PC-3 (cell line): Measurements from ENCODE around the gene COL4A1. TPM values are rescaled to one million over a fixed set of nuclear protein-coding genes. Genes with fewer than 3 reads are reported as not detected.

Experiments used
- ATAC-seq: fragments of 200-7000 bp; cut with Tn5 transposase; 2 replicates; pipeline ENCODE4 v1.9.1; 2020; ENCODE audit warnings: mild to moderate bottlenecking, moderate library complexity
- BruUV-seq: library from RNA; stranded (reverse); fragments of 400-500 nt; replicated peaks from 2 replicates; lab custom pipeline; 2021; lab: Mats Ljungman, UMichigan
- CTCF ChIA-PET: fragments of 300-600 bp; sonication (Branson Sonifier 250); formaldehyde crosslinking; loops from one replicate; lab custom pipeline; 2022; ENCODE audit warnings: antibody characterized with exemption; lab: Charles Lee
- POLR2A ChIA-PET: fragments of 300-600 bp; sonication (Branson Sonifier 250); formaldehyde crosslinking; loops from one replicate; lab custom pipeline; 2022; ENCODE audit warnings: antibody characterized with exemption; ENCODE audit not compliant: unreplicated experiment; lab: Charles Lee
- DNase-seq: peaks from one replicate; pipeline ENCODE4 v3.0.0-alpha.2; 2015
- H2AFZ ChIP-seq: fragments of 300-600 bp; sonication (generic); 2 replicates; pipeline ENCODE4 v1.6.0; 2016; ENCODE audit warnings: antibody characterized with exemption, low read length
- H3F3A ChIP-seq: fragments of 300-600 bp; sonication (generic); one replicate; pipeline ENCODE4 v1.6.0; 2017; ENCODE audit warnings: antibody characterized with exemption, low read length, control low read depth, mild to moderate bottlenecking; ENCODE audit not compliant: unreplicated experiment
- H3K27ac ChIP-seq: fragments of 300-600 bp; sonication (generic); 2 replicates; pipeline ENCODE4 v1.5.1; 2016; ENCODE audit warnings: mild to moderate bottlenecking, low read length
- H3K27me3 ChIP-seq: fragments of 300-600 bp; sonication (generic); 2 replicates; pipeline ENCODE4 v1.6.1; 2016; ENCODE audit warnings: low read length, mixed read lengths
- H3K36me3 ChIP-seq: fragments of 300-600 bp; sonication (generic); 2 replicates; pipeline ENCODE4 v1.6.1; 2016; ENCODE audit warnings: low read depth, mixed run types, low read length, mixed read lengths
- H3K4me1 ChIP-seq: fragments of 300-600 bp; sonication (generic); 2 replicates; pipeline ENCODE4 v1.5.1; 2016; ENCODE audit warnings: low read length; ENCODE audit not compliant: insufficient read depth
- H3K4me2 ChIP-seq: fragments of 300-600 bp; sonication (generic); 2 replicates; pipeline ENCODE4 v1.6.0; 2016; ENCODE audit warnings: low read length
- H3K4me3 ChIP-seq: fragments of 300-600 bp; sonication (generic); 2 replicates; pipeline ENCODE4 v1.5.1; 2016; ENCODE audit warnings: mild to moderate bottlenecking, low read length, mixed read lengths
- H3K79me2 ChIP-seq: fragments of 300-600 bp; sonication (generic); 2 replicates; pipeline ENCODE4 v1.6.1; 2017; ENCODE audit warnings: low read length, mixed read lengths
- H3K9ac ChIP-seq: fragments of 300-600 bp; sonication (generic); 2 replicates; pipeline ENCODE4 v1.6.0; 2016; ENCODE audit warnings: mild to moderate bottlenecking, low read length
- H3K9me2 ChIP-seq: fragments of 300-600 bp; sonication (generic); replicated peaks from 2 replicates; pipeline ENCODE4 v1.6.1; 2016; ENCODE audit warnings: mixed run types, low read length, mixed read lengths
- H3K9me3 ChIP-seq: fragments of 300-600 bp; sonication (generic); 2 replicates; pipeline ENCODE4 v1.6.1; 2016; ENCODE audit warnings: low read length, mixed read lengths
- H4K20me1 ChIP-seq: fragments of 300-600 bp; sonication (generic); 2 replicates; pipeline ENCODE4 v1.6.1; 2016; ENCODE audit warnings: low read length, mixed read lengths
- CTCF ChIP-seq: fragments of 300-600 bp; sonication (generic); conservative IDR thresholded peaks from 2 replicates; pipeline ENCODE4 v1.5.1; 2017; ENCODE audit warnings: antibody characterized with exemption, low read depth, mild to moderate bottlenecking, low read length
- EZH2 ChIP-seq: fragments of 300-600 bp; sonication (generic); IDR thresholded peaks from one replicate; pipeline ENCODE4 v1.6.1; 2017; ENCODE audit warnings: antibody characterized with exemption, mild to moderate bottlenecking, low read length; ENCODE audit not compliant: unreplicated experiment
- EZH2phosphoT487 ChIP-seq: fragments of 300-600 bp; sonication (generic); IDR thresholded peaks from 2 replicates; pipeline ENCODE4 v1.6.1; 2018; ENCODE audit warnings: mild to moderate bottlenecking, antibody characterized with exemption, low read length, borderline replicate concordance
- intact Hi-C: fragments of 100-400 bp; cut with micrococcal nuclease; formaldehyde crosslinking; loops from 2 replicates; pipeline ENCODE4 v1.9.0; 2023
- total RNA-seq: library from RNA; depleted of rRNA; stranded (reverse); fragments of >200 nt; gene quantifications from 2 replicates; pipeline ENCODE4 v1.2.3, GENCODE V29; 2014

The COL4A1 gene
- total RNA-seq, 1 experiment from 2014 or later = 48.7 TPM

- Histone ChIP-seq H3F3A (no peaks in the 10 kb centered on the region), H3K79me2 (peaks cover 19% of the 10 kb centered on the region), H3K9me2 (no peaks in the 10 kb centered on the region), H3K27me3 (no peaks in the 10 kb centered on the region), H3K4me1 (peaks cover 12% of the 10 kb centered on the region), H3K9me3 (no peaks in the 10 kb centered on the region), H4K20me1 (no peaks in the 10 kb centered on the region), H3K36me3 (no peaks in the 10 kb centered on the region), H3K9ac (no peak overlapping the region), H3K4me2 (no peak overlapping the region), H3K27ac (no peak overlapping the region), H2AFZ (no peak overlapping the region), H3K4me3 (no peak overlapping the region)
- ChIA-PET CTCF (interaction anchor here (0.7 kb wide), 1 partner anchor 105 kb away, joined by 4 read pairs; no protein-coding TSS in a partner anchor), POLR2A (no interaction called here)
- ATAC-seq (no peak), DNase-seq (no peak)
- intact Hi-C loops = no loop called here
- BruUV-seq = no TSS peak
- TF ChIP-seq CTCF (no peak), EZH2phosphoT487 (no peak), EZH2 (no peak)
These were observed 31.6 kb upstream of the COL4A1 start for GRCh38 chr13:110338441-110339101.

- no peaks in the 10 kb centered on the region for H3K9me3 ChIP-seq
- no peak overlapping the region for H3K4me2 ChIP-seq
- BruUV-seq = no TSS peak
- H3K27ac ChIP-seq = no peak overlapping the region
- H2AFZ ChIP-seq = no peak overlapping the region
- ATAC-seq (no peak), DNase-seq (no peak)
- H3K27me3 ChIP-seq = no peaks in the 10 kb centered on the region
- TF ChIP-seq EZH2phosphoT487 (no peak), EZH2 (no peak), CTCF (no peak)
- H4K20me1 ChIP-seq = no peaks in the 10 kb centered on the region
- no peak overlapping the region for H3K9ac ChIP-seq
- CTCF ChIA-PET = no interaction called here
- H3K79me2 ChIP-seq = peaks cover 14% of the 10 kb centered on the region
- H3K4me1 ChIP-seq = no peaks in the 10 kb centered on the region
- intact Hi-C loops = no loop called here
- no peaks in the 10 kb centered on the region for H3F3A ChIP-seq
- no peaks in the 10 kb centered on the region for H3K9me2 ChIP-seq
- no peak overlapping the region for H3K4me3 ChIP-seq
- POLR2A ChIA-PET = no interaction called here
- no peaks in the 10 kb centered on the region for H3K36me3 ChIP-seq
These were observed 30.3 kb upstream of the COL4A1 start for GRCh38 chr13:110337247-110337646.

- no peak overlapping the region for H3K27ac ChIP-seq
- no peak for DNase-seq
- ATAC-seq = no peak
- H3K36me3 ChIP-seq = no peaks in the 10 kb centered on the region
- no peak overlapping the region for H3K9ac ChIP-seq
- intact Hi-C loops = no loop called here
- H3K4me1 ChIP-seq = no peaks in the 10 kb centered on the region
- H3K4me3 ChIP-seq = no peak overlapping the region
- CTCF ChIA-PET = no interaction called here
- peaks cover 10% of the 10 kb centered on the region for H3K79me2 ChIP-seq
- no peak overlapping the region for H3K4me2 ChIP-seq
- no peak overlapping the region for H2AFZ ChIP-seq
- no peaks in the 10 kb centered on the region for H3K9me3 ChIP-seq
- no peaks in the 10 kb centered on the region for H4K20me1 ChIP-seq
- POLR2A ChIA-PET = no interaction called here
- TF ChIP-seq EZH2phosphoT487 (no peak), EZH2 (no peak), CTCF (no peak)
- no peaks in the 10 kb centered on the region for H3F3A ChIP-seq
- BruUV-seq = no TSS peak
- no peaks in the 10 kb centered on the region for H3K9me2 ChIP-seq
- H3K27me3 ChIP-seq = no peaks in the 10 kb centered on the region
These were observed 29.7 kb upstream of the COL4A1 start for GRCh38 chr13:110336681-110337080.
